Activated CD8-positive, alpha-beta memory T cell treated with anti-CD3 and anti-CD28 coated beads for 1 hour (primary cell): ENCODE measurements around the gene PKNOX1.
"Not testable (repeated sequence)": the region's sequence is repeated elsewhere in the genome, so short reads cannot be mapped to it uniquely, and the experiment has no call there.

Experiments
- DNase-seq, 2 donors: peaks; one replicate each; pipeline ENCODE4 v3.0.0-alpha.2; 2020; ENCODE audit warnings: low read depth in 1 of 2; ENCODE audit errors: extremely low read depth in 1 of 2

The PKNOX1 gene

GRCh38 chr21:42973991-42974831 lies at the start of gene PKNOX1:
Gene PKNOX1 (plus strand): TSS chr21:42974562. CDS start chr21:43004382, 29,820 bp downstream.
- DNase-seq: peak; percentile 98

- no peak for DNase-seq
These were observed 49.0 kb upstream of the PKNOX1 start, which contains the start of gene ERVH48-1 for GRCh38 chr21:42925114-42925926. Gene ERVH48-1 (minus strand): TSS chr21:42925630. CDS start chr21:42919006, 6,624 bp downstream.

GRCh38 chr21:42927474-42928200 lies 46.7 kb upstream of the PKNOX1 start:
- DNase-seq: not testable (repeated sequence)

GRCh38 chr21:42929969-42930368 lies 44.4 kb upstream of the PKNOX1 start:
- no peak for DNase-seq

GRCh38 chr21:42931560-42932235 lies 42.7 kb upstream of the PKNOX1 start:
- DNase-seq: no peak

- not testable (repeated sequence) for DNase-seq
These were observed 41.8 kb upstream of the PKNOX1 start for GRCh38 chr21:42932378-42933136.

GRCh38 chr21:42933137-42933970 lies 41.0 kb upstream of the PKNOX1 start:
- DNase-seq: not testable (repeated sequence)

- DNase-seq: not testable (repeated sequence)
These were observed 40.4 kb upstream of the PKNOX1 start for GRCh38 chr21:42933973-42934372.

- not testable (repeated sequence) for DNase-seq
These were observed 38.0 kb upstream of the PKNOX1 start for GRCh38 chr21:42936360-42936759.

- not testable (repeated sequence) for DNase-seq
These were observed 37.1 kb upstream of the PKNOX1 start for GRCh38 chr21:42937034-42937940.

- no peak for DNase-seq
These were observed 36.3 kb upstream of the PKNOX1 start for GRCh38 chr21:42937960-42938605.

- DNase-seq: not testable (repeated sequence)
These were observed 35.8 kb upstream of the PKNOX1 start for GRCh38 chr21:42938606-42938995.

GRCh38 chr21:42939582-42940413 lies 34.6 kb upstream of the PKNOX1 start:
- no peak for DNase-seq

GRCh38 chr21:42941696-42942085 lies 32.7 kb upstream of the PKNOX1 start:
- no peak for DNase-seq

- DNase-seq: no peak
These were observed 32.1 kb upstream of the PKNOX1 start for GRCh38 chr21:42942244-42942643.

- DNase-seq: not testable (repeated sequence)
These were observed 25.1 kb upstream of the PKNOX1 start for GRCh38 chr21:42949094-42949755.
